PC-3 (cell line): Measurements from ENCODE around the gene SAP130. TPM values are rescaled to one million over a fixed set of nuclear protein-coding genes. Genes with fewer than 3 reads are reported as not detected.

Experiments used
- ATAC-seq: fragments of 200-7000 bp; cut with Tn5 transposase; 2 replicates; pipeline ENCODE4 v1.9.1; 2020; ENCODE audit warnings: mild to moderate bottlenecking, moderate library complexity
- BruUV-seq: library from RNA; stranded (reverse); fragments of 400-500 nt; replicated peaks from 2 replicates; lab custom pipeline; 2021; lab: Mats Ljungman, UMichigan
- CTCF ChIA-PET: fragments of 300-600 bp; sonication (Branson Sonifier 250); formaldehyde crosslinking; loops from one replicate; lab custom pipeline; 2022; ENCODE audit warnings: antibody characterized with exemption; lab: Charles Lee
- POLR2A ChIA-PET: fragments of 300-600 bp; sonication (Branson Sonifier 250); formaldehyde crosslinking; loops from one replicate; lab custom pipeline; 2022; ENCODE audit warnings: antibody characterized with exemption; ENCODE audit not compliant: unreplicated experiment; lab: Charles Lee
- DNase-seq: peaks from one replicate; pipeline ENCODE4 v3.0.0-alpha.2; 2015
- H2AFZ ChIP-seq: fragments of 300-600 bp; sonication (generic); 2 replicates; pipeline ENCODE4 v1.6.0; 2016; ENCODE audit warnings: antibody characterized with exemption, low read length
- H3F3A ChIP-seq: fragments of 300-600 bp; sonication (generic); one replicate; pipeline ENCODE4 v1.6.0; 2017; ENCODE audit warnings: antibody characterized with exemption, low read length, control low read depth, mild to moderate bottlenecking; ENCODE audit not compliant: unreplicated experiment
- H3K27ac ChIP-seq: fragments of 300-600 bp; sonication (generic); 2 replicates; pipeline ENCODE4 v1.5.1; 2016; ENCODE audit warnings: mild to moderate bottlenecking, low read length
- H3K27me3 ChIP-seq: fragments of 300-600 bp; sonication (generic); 2 replicates; pipeline ENCODE4 v1.6.1; 2016; ENCODE audit warnings: low read length, mixed read lengths
- H3K36me3 ChIP-seq: fragments of 300-600 bp; sonication (generic); 2 replicates; pipeline ENCODE4 v1.6.1; 2016; ENCODE audit warnings: low read depth, mixed run types, low read length, mixed read lengths
- H3K4me1 ChIP-seq: fragments of 300-600 bp; sonication (generic); 2 replicates; pipeline ENCODE4 v1.5.1; 2016; ENCODE audit warnings: low read length; ENCODE audit not compliant: insufficient read depth
- H3K4me2 ChIP-seq: fragments of 300-600 bp; sonication (generic); 2 replicates; pipeline ENCODE4 v1.6.0; 2016; ENCODE audit warnings: low read length
- H3K4me3 ChIP-seq: fragments of 300-600 bp; sonication (generic); 2 replicates; pipeline ENCODE4 v1.5.1; 2016; ENCODE audit warnings: mild to moderate bottlenecking, low read length, mixed read lengths
- H3K79me2 ChIP-seq: fragments of 300-600 bp; sonication (generic); 2 replicates; pipeline ENCODE4 v1.6.1; 2017; ENCODE audit warnings: low read length, mixed read lengths
- H3K9ac ChIP-seq: fragments of 300-600 bp; sonication (generic); 2 replicates; pipeline ENCODE4 v1.6.0; 2016; ENCODE audit warnings: mild to moderate bottlenecking, low read length
- H3K9me2 ChIP-seq: fragments of 300-600 bp; sonication (generic); replicated peaks from 2 replicates; pipeline ENCODE4 v1.6.1; 2016; ENCODE audit warnings: mixed run types, low read length, mixed read lengths
- H3K9me3 ChIP-seq: fragments of 300-600 bp; sonication (generic); 2 replicates; pipeline ENCODE4 v1.6.1; 2016; ENCODE audit warnings: low read length, mixed read lengths
- H4K20me1 ChIP-seq: fragments of 300-600 bp; sonication (generic); 2 replicates; pipeline ENCODE4 v1.6.1; 2016; ENCODE audit warnings: low read length, mixed read lengths
- CTCF ChIP-seq: fragments of 300-600 bp; sonication (generic); conservative IDR thresholded peaks from 2 replicates; pipeline ENCODE4 v1.5.1; 2017; ENCODE audit warnings: antibody characterized with exemption, low read depth, mild to moderate bottlenecking, low read length
- EZH2 ChIP-seq: fragments of 300-600 bp; sonication (generic); IDR thresholded peaks from one replicate; pipeline ENCODE4 v1.6.1; 2017; ENCODE audit warnings: antibody characterized with exemption, mild to moderate bottlenecking, low read length; ENCODE audit not compliant: unreplicated experiment
- EZH2phosphoT487 ChIP-seq: fragments of 300-600 bp; sonication (generic); IDR thresholded peaks from 2 replicates; pipeline ENCODE4 v1.6.1; 2018; ENCODE audit warnings: mild to moderate bottlenecking, antibody characterized with exemption, low read length, borderline replicate concordance
- intact Hi-C: fragments of 100-400 bp; cut with micrococcal nuclease; formaldehyde crosslinking; loops from 2 replicates; pipeline ENCODE4 v1.9.0; 2023
- total RNA-seq: library from RNA; depleted of rRNA; stranded (reverse); fragments of >200 nt; gene quantifications from 2 replicates; pipeline ENCODE4 v1.2.3, GENCODE V29; 2014

The SAP130 gene
- total RNA-seq, 1 experiment from 2014 or later: 11.1 TPM

GRCh38 chr2:127985735-127986134 is 42.1 kb downstream of the SAP130 start:
- CTCF ChIA-PET: no interaction called here
- peaks cover 41% of the 10 kb centered on the region for H3K36me3 ChIP-seq
- TF ChIP-seq CTCF (no peak), EZH2phosphoT487 (no peak), EZH2 (no peak)
- no peaks in the 10 kb centered on the region for H3K4me1 ChIP-seq
- POLR2A ChIA-PET: no interaction called here
- no TSS peak for BruUV-seq
- no peaks in the 10 kb centered on the region for H4K20me1 ChIP-seq
- H3K79me2 ChIP-seq: no peaks in the 10 kb centered on the region
- H3K27me3 ChIP-seq: no peaks in the 10 kb centered on the region
- no peak overlapping the region for H3K27ac ChIP-seq
- DNase-seq (no peak), ATAC-seq (no peak)
- H3K4me2 ChIP-seq: no peak overlapping the region
- no peak overlapping the region for H3K4me3 ChIP-seq
- no peaks in the 10 kb centered on the region for H3K9me2 ChIP-seq
- intact Hi-C loops: no loop called here
- H2AFZ ChIP-seq: no peak overlapping the region
- H3K9me3 ChIP-seq: no peaks in the 10 kb centered on the region
- no peak overlapping the region for H3K9ac ChIP-seq
- no peaks in the 10 kb centered on the region for H3F3A ChIP-seq

DNA sequence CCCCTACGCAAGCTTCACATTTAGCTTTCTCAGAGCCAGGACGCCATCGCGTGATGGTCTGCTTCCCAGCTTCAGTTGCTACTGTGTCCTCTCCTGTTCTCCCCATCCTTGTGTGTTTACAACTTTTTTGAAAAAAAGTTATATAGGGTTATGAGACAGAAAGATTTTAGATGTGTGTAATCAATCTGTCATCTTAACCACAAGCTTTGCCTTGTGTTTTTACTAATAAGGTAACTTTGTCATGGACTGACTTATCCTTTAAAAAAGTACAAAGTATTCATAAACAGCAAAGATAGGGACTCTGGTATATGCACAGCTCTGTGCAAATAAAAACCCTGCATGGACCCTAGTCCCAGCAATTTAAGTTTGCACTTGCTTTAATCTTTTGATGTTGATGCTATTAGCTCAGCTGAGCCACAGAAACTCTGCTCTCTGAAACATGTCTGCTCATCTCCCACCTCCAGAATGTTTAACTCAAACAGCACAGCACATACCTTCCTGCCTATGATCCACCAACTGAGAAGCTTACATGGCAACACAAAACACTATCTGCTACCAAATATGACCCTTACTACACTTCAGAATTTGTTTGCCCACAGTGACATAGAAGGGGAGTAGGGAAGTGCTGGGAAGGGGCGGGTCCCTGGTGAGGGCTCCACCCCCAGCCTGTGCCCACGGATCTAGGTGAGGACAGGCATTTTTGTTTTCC is 42.7 kb downstream of the SAP130 start:
- no peak overlapping the region for H3K4me2 ChIP-seq
- H2AFZ ChIP-seq: no peak overlapping the region
- intact Hi-C loops: no loop called here
- DNase-seq (no peak), ATAC-seq (peak; percentile 35; the same call in 1 of the 2 replicates)
- TF ChIP-seq CTCF: no peak
- TF ChIP-seq EZH2phosphoT487: no peak
- TF ChIP-seq EZH2: no peak
- BruUV-seq: no TSS peak
- H3K4me1 ChIP-seq: no peaks in the 10 kb centered on the region
- H3K79me2 ChIP-seq: no peaks in the 10 kb centered on the region
- ChIA-PET POLR2A (interaction anchor here (0.6 kb wide), 1 partner anchor 100 kb away, joined by 3 read pairs; no protein-coding TSS in a partner anchor), CTCF (no interaction called here)
- H4K20me1 ChIP-seq: no peaks in the 10 kb centered on the region
- H3K4me3 ChIP-seq: no peak overlapping the region
- no peak overlapping the region for H3K9ac ChIP-seq
- no peak overlapping the region for H3K27ac ChIP-seq
- no peaks in the 10 kb centered on the region for H3K9me2 ChIP-seq
- H3K36me3 ChIP-seq: peaks cover 41% of the 10 kb centered on the region
- H3K9me3 ChIP-seq: no peaks in the 10 kb centered on the region
- no peaks in the 10 kb centered on the region for H3K27me3 ChIP-seq
- no peaks in the 10 kb centered on the region for H3F3A ChIP-seq

DNA sequence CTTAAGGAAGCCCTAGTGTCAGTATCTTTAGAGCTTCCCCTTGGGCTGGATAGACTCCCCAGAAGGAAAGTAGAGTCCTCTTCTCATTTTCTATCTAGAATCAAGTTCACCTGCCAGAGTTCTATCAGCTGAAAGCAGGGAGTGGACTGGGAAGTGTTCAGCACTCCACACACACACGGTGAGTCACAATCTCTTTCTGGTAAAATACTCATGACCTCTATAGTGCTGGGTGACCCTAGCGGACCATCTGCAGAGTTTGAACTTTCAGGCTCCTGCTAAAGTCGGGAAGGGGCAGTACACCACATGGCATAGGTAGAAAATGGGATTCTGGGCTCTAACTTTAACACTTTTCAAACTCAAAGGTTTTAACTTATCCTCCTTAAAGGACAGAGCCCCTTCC is 43.3 kb downstream of the SAP130 start:
- Histone ChIP-seq H3K27ac (no peak overlapping the region), H3K9ac (no peak overlapping the region), H3K4me3 (no peak overlapping the region), H3K79me2 (no peaks in the 10 kb centered on the region), H3K27me3 (no peaks in the 10 kb centered on the region), H3K4me1 (no peaks in the 10 kb centered on the region), H3K9me2 (no peaks in the 10 kb centered on the region), H2AFZ (no peak overlapping the region), H3K9me3 (no peaks in the 10 kb centered on the region), H4K20me1 (no peaks in the 10 kb centered on the region), H3K36me3 (peaks cover 38% of the 10 kb centered on the region), H3K4me2 (no peak overlapping the region), H3F3A (no peaks in the 10 kb centered on the region)
- DNase-seq (no peak), ATAC-seq (peak; percentile 51)
- ChIA-PET POLR2A (interaction anchor here (0.6 kb wide), 1 partner anchor 100 kb away, joined by 3 read pairs; no protein-coding TSS in a partner anchor), CTCF (no interaction called here)
- BruUV-seq: no TSS peak
- intact Hi-C loops: no loop called here
- no peak for TF ChIP-seq EZH2phosphoT487
- TF ChIP-seq EZH2: no peak
- no peak for TF ChIP-seq CTCF
